Spleen (tissue), 11 donors: ENCODE results near the gene ARPC5. TPM values are rescaled to one million over a fixed set of nuclear protein-coding genes. Genes with fewer than 3 reads are reported as not detected.

Experiments
- DNase-seq: peaks from one replicate; pipeline ENCODE4 v3.0.0-alpha.2; 2020
- H3K27ac ChIP-seq, 8 donors: fragments of 200-600 bp; sonication (generic) in 7 of 8; 1 replicate in 4 of 8; 2 replicates in 4 of 8; pipeline versions ENCODE4 v1.5.0 to v1.8.0; 2016 to 2021; ENCODE audit warnings: inconsistent platforms in 4 of 8, mild to moderate bottlenecking in 4 of 8, moderate library complexity in 1 of 8
- H3K27me3 ChIP-seq, 7 donors: fragments of 200-600 bp; sonication (generic) in 6 of 7; replicated peaks in 1 of 7; 1 replicate in 4 of 7; 2 replicates in 3 of 7; pipeline versions ENCODE4 v1.5.0 to v1.8.0; 2016 to 2021; ENCODE audit warnings: inconsistent platforms in 3 of 7, mild to moderate bottlenecking in 1 of 7
- H3K36me3 ChIP-seq, 6 donors: fragments of 200-600 bp; sonication (generic) in 5 of 6; 1 replicate in 4 of 6; 2 replicates in 2 of 6; pipeline versions ENCODE4 v1.5.0 to v1.8.0; 2016 to 2021; ENCODE audit warnings: inconsistent platforms in 2 of 6
- H3K4me1 ChIP-seq, 6 donors: fragments of 200-600 bp; sonication (generic) in 5 of 6; 1 replicate in 3 of 6; 2 replicates in 3 of 6; pipeline versions ENCODE4 v1.5.0 to v1.8.0; 2016 to 2021; ENCODE audit warnings: inconsistent platforms in 3 of 6
- H3K4me3 ChIP-seq, 8 donors: fragments of 200-600 bp; sonication (generic) in 7 of 8; 1 replicate in 4 of 8; 2 replicates in 4 of 8; pipeline versions ENCODE4 v1.5.0 to v1.8.0; 2016 to 2021; ENCODE audit warnings: inconsistent platforms in 4 of 8, mild to moderate bottlenecking in 4 of 8, moderate library complexity in 2 of 8
- H3K9me3 ChIP-seq, 8 donors: fragments of 200-600 bp; sonication (generic) in 7 of 8; 1 replicate in 4 of 8; 2 replicates in 4 of 8; pipeline versions ENCODE4 v1.5.0 to v1.8.0; 2016 to 2021; ENCODE audit warnings: inconsistent platforms in 4 of 8
- POLR2A ChIP-seq, 3 donors: fragments of 450-650 bp; IDR thresholded peaks; one replicate each; pipeline ENCODE4 v1.5.1; 2017; ENCODE audit warnings: antibody characterized with exemption in 3 of 3, mild to moderate bottlenecking in 1 of 3
- POLR2AphosphoS5 ChIP-seq, 3 donors: sonication (generic); formaldehyde crosslinking; IDR thresholded peaks; one replicate each; pipeline ENCODE4 v1.5.1; 2017; ENCODE audit warnings: antibody characterized with exemption in 3 of 3
- WGBS, 5 donors: extraction: QIAGEN DNeasy Blood & Tissue Kit in 3 of 5; methylation state at CpG; one replicate each; pipeline versions ENCODE4 v1.1.5 to v1.1.7; 2013 to 2018; 5-methylcytosine and 5-hydroxymethylcytosine counted together
- intact Hi-C: fragments of 100-400 bp; cut with DNase I; formaldehyde crosslinking; loops from one replicate; pipeline ENCODE4 v1.15.0; 2023; ENCODE audit warnings: low total_unique reads
- polyA plus RNA-seq, 3 donors: library from polyadenylated mRNA; stranded (reverse); fragments of 200-250 nt; gene quantifications; one replicate each; pipeline ENCODE4 v1.2.1, GENCODE V29; 2013
- total RNA-seq, 7 donors: library from RNA; depleted of rRNA in 3 of 7; stranded (reverse); fragments of >200 nt in 3 of 7; fragmentation: NEBNext Ultra II Directional in 4 of 7; extraction: Animal tissue kit (Norgen Biotek cat#: 25700) in 4 of 7; gene quantifications; one replicate each; pipeline versions ENCODE4 v1.1.0 to v1.2.1, GENCODE V29; 2016 to 2021
- TF ChIP-seq, protein P1 (sequence below), 11 experiments: fragments of 200-600 bp in 7 of 11; fragments of 450-650 bp in 4 of 11; sonication (generic) in 4 of 11; IDR thresholded peaks in 8 of 11; conservative IDR thresholded peaks in 3 of 11; 1 replicate in 7 of 11; 2 replicates in 4 of 11; pipeline versions ENCODE4 v1.4.0 to v1.8.0; 2016 to 2021; ENCODE audit warnings: antibody characterized with exemption in 11 of 11, inconsistent platforms in 4 of 11, mild to moderate bottlenecking in 1 of 11
- donor health status: healthy with polysubstance abuse.
- donor health status: DM: no; HTN: no; CAD: no; lungs with moderate emphysema.
- donor health status: DM: no; HTN: no; CAD: no.
- donor health status: Bipolar disorder and iron deficiency.
- donor health status: healthy.
- donor health status: DM: no; HTN: no; CAD: no.
- donor health status: DM: yes; HTN: yes; CAD: no.

The ARPC5 gene
- total and polyA plus RNA-seq, 10 donors = 122 to 221 (median 178) TPM

DNA sequence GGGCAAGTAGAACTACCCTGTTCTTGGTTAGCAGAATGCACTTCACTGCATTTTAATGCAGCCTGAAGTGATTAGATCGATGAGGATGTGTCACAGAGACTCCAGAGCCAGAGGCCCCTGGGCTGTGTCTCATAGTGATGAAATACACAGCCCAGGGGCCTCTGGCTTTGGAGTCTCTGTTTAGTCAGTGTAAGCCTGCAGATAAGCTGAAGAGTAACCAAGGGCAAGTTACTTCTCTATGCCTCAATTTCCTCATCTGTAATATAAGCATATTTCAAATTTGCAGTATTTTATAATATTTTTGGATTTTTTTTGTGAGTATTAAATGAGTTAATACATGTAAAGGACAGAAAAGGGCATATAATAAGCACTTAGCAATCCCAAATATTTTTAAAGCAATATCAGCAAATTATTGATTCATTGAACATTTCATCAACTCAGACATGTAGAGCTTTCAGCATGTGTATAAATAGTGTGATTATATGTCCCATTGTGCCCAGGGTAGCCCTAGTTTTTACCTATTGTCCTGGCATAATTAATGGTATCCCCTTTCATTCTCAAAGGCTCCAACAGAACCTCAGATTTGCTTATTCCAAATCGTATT is 41.1 kb upstream of the ARPC5 start:
- H3K27ac ChIP-seq = no peak overlapping the region
- no peaks in the 10 kb centered on the region for H3K27me3 ChIP-seq
- H3K4me3 ChIP-seq = no peak overlapping the region
- TF ChIP-seq POLR2AphosphoS5 (IDR thresholded peaks at IDR 0.05) = no peak
- TF ChIP-seq, protein P1, sequence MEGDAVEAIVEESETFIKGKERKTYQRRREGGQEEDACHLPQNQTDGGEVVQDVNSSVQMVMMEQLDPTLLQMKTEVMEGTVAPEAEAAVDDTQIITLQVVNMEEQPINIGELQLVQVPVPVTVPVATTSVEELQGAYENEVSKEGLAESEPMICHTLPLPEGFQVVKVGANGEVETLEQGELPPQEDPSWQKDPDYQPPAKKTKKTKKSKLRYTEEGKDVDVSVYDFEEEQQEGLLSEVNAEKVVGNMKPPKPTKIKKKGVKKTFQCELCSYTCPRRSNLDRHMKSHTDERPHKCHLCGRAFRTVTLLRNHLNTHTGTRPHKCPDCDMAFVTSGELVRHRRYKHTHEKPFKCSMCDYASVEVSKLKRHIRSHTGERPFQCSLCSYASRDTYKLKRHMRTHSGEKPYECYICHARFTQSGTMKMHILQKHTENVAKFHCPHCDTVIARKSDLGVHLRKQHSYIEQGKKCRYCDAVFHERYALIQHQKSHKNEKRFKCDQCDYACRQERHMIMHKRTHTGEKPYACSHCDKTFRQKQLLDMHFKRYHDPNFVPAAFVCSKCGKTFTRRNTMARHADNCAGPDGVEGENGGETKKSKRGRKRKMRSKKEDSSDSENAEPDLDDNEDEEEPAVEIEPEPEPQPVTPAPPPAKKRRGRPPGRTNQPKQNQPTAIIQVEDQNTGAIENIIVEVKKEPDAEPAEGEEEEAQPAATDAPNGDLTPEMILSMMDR (IDR thresholded peaks at IDR 0.05 in 8 of 11, conservative IDR thresholded peaks at IDR 0.05 in 3 of 11) = no peak
- TF ChIP-seq POLR2A (IDR thresholded peaks at IDR 0.05) = no peak
- no peaks in the 10 kb centered on the region for H3K4me1 ChIP-seq
- intact Hi-C loops = no loop called here
- 59 to 76% (median 76%) methylated on average over 2 of the region's 2 CpGs for WGBS, 5 donors
- no peaks in the 10 kb centered on the region for H3K36me3 ChIP-seq
- H3K9me3 ChIP-seq = peaks cover 0 to 8% (median 3%) of the 10 kb centered on the region in 8 donors
- no peak for DNase-seq

DNA sequence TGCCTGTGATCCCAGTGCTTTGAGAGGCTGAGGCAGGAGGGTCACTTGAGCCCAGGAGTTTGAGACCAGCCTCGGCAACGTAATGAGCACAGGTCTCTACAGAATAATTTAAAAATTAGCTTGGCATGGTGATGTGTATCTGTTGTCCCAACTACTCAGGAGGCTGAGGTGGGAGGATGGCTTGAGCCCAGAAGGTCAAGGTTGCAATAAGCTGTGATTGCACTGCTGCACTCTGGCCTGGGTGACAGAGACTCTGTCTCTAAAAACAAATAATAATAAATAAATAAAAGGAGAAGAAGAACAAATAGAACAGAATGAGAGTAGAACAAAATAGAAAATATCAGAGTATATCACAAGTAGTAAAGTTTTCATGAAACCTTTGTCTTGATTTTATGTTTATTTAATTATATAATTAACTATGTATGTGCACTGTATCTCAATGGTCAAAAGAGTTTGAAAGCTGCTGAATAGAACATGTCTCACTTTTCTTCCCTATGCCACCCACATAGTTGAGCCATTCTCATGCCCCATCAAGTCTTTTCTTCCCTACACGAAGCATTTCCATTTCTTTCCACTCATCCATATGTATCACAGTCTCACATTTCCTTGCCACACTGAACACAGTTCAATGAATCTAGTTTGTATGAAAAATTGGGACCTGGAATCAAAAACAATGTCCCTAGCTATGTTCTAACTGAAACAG is 40.5 kb upstream of the ARPC5 start:
- H3K9me3 ChIP-seq = peaks cover 0 to 15% (median 9%) of the 10 kb centered on the region in 8 donors
- 88 to 94% (median 91%) methylated on average over 3 of the region's 3 CpGs for WGBS, 5 donors
- H3K27ac ChIP-seq = no peak overlapping the region
- no peaks in the 10 kb centered on the region for H3K27me3 ChIP-seq
- intact Hi-C loops = no loop called here
- H3K36me3 ChIP-seq = no peaks in the 10 kb centered on the region
- no peak for DNase-seq
- H3K4me3 ChIP-seq = no peak overlapping the region
- no peak for TF ChIP-seq POLR2A (IDR thresholded peaks at IDR 0.05)
- no peak for TF ChIP-seq POLR2AphosphoS5 (IDR thresholded peaks at IDR 0.05)
- TF ChIP-seq, protein P1 (IDR thresholded peaks at IDR 0.05 in 8 of 11, conservative IDR thresholded peaks at IDR 0.05 in 3 of 11) = no peak
- no peaks in the 10 kb centered on the region for H3K4me1 ChIP-seq

DNA sequence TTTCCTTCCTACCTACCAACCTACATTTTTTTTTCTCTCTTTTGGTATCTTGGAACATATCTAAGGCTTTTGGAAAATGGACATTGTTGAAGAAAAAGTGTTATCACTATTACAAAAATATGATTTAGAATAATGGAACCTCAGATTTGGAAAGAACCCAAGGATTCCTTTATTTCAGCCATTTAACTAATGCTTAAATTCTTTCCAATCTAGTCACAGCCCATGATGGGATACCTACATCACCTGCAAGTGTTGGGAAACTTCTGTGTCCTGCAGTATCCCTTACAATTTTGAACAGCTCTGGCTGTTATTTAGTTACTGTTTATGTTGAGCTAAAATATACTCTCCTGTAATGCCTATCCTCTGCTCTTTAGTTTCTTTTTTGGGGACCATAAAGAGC is 39.8 kb upstream of the ARPC5 start:
- Histone ChIP-seq H3K36me3 (no peaks in the 10 kb centered on the region), H3K4me1 (no peaks in the 10 kb centered on the region), H3K27ac (no peak overlapping the region), H3K4me3 (no peak overlapping the region), H3K27me3 (no peaks in the 10 kb centered on the region), H3K9me3 (peaks cover 0 to 18% (median 10%) of the 10 kb centered on the region in 8 donors)
- intact Hi-C loops = no loop called here
- TF ChIP-seq, protein P1 (IDR thresholded peaks at IDR 0.05 in 8 of 11, conservative IDR thresholded peaks at IDR 0.05 in 3 of 11) = no peak
- TF ChIP-seq POLR2AphosphoS5 (IDR thresholded peaks at IDR 0.05) (no peak), POLR2A (IDR thresholded peaks at IDR 0.05) (no peak)
- DNase-seq = no peak

DNA sequence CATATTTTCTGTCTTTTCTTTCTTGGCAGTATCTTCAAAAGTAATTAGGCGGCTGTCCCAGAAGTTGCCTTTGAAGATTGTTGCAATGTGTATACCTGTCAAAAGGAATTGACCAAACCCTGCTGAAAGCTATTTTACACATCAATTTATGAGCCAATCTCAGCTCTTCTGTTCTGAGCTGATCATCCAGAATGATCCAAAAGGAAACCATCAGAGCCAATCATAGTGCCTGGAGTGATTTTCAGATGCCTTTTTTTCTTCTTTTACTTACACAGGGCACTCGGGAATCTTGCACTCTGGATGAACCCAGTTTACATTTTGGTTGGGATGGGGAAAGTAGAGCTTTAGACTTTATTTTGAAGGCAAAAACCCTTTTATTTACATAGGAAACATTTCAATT is 39.3 kb upstream of the ARPC5 start:
- DNase-seq = no peak
- Histone ChIP-seq H3K36me3 (no peaks in the 10 kb centered on the region), H3K4me1 (no peaks in the 10 kb centered on the region), H3K4me3 (no peak overlapping the region), H3K27me3 (no peaks in the 10 kb centered on the region), H3K27ac (no peak overlapping the region), H3K9me3 (peaks cover 0 to 18% (median 10%) of the 10 kb centered on the region in 8 donors)
- 87 to 98% (median 90%) methylated on average over 2 of the region's 2 CpGs for WGBS, 5 donors
- intact Hi-C loops = no loop called here
- TF ChIP-seq, protein P1 (IDR thresholded peaks at IDR 0.05 in 8 of 11, conservative IDR thresholded peaks at IDR 0.05 in 3 of 11) = no peak
- TF ChIP-seq POLR2AphosphoS5 (IDR thresholded peaks at IDR 0.05) (no peak), POLR2A (IDR thresholded peaks at IDR 0.05) (no peak)
